Cerebellar cortex (tissue), 1 donor: ENCODE measurements around the gene COL6A2.
"Not testable (repeated sequence)": the region's sequence is repeated elsewhere in the genome, so short reads cannot be mapped to it uniquely, and the experiment has no call there.

Source experiments
- DNase-seq: peaks from one replicate; pipeline ENCODE4 v3.0.0-alpha.2; 2015; ENCODE audit warnings: low spot score

Gene COL6A2

GRCh38 chr21:46079352-46080170, 18.4 kb upstream of the COL6A2 start:
- DNase-seq = no peak

DNA sequence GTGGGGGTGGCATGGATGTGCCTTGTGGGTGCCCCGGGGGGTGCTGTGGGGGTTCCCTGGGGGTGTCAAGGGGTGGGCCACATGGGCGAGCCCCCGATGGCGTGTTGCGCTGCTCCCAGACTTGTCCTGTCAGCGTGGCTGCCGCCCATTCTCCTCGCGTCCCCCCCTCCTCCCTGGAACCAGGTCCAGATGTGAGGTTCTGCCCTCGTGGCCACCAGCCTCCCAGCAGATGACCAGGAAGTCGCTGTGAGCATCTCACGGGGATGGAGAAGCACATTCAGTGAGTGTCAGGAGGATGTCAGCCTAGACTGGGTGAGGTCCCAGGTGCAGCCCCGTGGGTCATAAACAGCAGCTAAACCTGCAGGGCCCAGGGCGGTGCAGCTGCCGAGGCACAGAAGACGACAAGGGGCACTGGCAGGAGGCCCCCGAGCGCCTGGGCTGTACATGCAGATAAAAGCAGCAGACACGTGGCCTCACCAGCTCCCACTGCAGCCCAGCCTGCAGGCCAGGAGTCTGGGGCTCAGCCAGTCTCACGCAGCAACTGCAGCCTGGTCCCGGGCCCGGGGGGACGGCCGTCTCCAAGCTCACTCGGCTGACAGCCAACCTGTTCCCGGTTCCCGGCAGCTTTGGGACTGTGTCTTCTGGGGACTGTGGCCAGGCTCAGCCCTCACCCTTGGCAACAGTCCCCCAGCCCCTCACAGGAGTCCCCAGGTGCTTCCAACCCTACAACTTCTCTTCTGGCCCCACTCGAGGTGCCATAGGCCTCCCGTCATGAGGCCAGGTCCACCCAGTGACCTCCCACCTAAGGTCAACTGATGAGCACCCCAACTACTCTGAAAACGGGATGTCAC, 17.5 kb upstream of the COL6A2 start:
- no peak for DNase-seq

GRCh38 chr21:46081022-46081861, 16.7 kb upstream of the COL6A2 start:
- DNase-seq = no peak

DNA sequence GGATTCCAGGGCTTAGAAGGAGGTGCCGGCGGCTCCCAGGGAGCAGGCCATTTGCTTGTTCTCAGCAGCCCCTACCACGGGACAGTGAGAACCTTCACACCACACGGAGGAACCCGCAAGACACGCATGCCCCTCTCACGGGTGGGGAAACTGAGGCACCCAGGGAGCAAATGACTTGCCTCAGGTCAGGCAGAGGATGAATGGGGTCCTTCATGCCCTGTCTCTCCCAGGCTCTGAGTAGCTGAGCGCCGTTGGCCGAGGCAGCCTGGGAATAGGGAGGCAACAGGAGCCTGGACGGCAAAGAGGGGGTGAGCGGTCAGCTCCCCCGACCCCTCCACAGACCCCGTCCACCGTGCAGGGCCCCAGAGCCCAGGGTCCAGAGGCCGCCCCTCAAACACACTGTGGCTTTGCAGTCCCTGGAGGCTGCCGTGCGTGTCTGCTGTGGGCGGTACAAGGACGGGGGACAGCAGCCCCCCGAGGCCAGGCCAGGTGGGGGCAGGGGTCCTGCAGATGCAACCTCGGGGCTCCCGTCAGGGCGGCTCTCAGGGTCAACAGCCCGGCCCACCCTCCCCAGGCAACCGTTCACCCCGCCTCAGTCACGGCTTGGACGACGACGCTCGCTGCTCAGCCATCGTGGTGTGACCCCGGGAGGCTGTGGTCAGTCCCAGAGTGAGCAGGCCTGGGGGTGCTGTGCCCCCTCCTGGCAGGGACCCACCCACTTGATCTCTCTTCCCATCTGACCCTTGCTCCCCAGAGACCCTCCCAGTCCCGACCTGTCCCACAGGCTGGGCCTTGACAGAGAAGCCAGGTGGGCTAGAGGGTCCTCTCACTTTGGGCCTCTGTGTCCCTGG, 15.8 kb upstream of the COL6A2 start:
- no peak for DNase-seq

GRCh38 chr21:46082713-46082962, 15.3 kb upstream of the COL6A2 start:
- DNase-seq = no peak

GRCh38 chr21:46082963-46083790, 14.7 kb upstream of the COL6A2 start:
- DNase-seq = no peak

- no peak for DNase-seq
Measured at GRCh38 chr21:46083791-46084561, 13.9 kb upstream of the COL6A2 start.

DNA sequence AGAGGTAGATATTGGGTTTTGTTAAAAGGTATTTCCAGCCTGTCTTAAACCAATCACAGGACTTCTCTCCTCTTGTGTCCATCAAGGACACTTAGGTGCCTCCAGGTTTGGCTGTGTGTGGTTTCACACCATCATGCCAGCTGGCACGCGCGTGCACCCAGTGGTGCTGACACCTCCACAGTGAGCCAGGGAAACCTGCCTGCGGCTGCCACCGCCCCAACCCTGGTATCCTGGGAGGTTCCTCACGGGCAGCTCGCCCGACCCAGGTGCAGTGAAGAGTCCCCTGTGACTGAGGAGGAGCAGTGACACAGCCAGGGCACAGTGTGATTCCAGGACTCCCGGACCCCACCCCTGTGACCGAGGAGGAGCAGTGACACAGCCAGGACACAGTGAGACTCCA, 13.2 kb upstream of the COL6A2 start:
- DNase-seq = no peak

- DNase-seq = not testable (repeated sequence)
Measured at GRCh38 chr21:46085259-46085658, 12.7 kb upstream of the COL6A2 start.

DNA sequence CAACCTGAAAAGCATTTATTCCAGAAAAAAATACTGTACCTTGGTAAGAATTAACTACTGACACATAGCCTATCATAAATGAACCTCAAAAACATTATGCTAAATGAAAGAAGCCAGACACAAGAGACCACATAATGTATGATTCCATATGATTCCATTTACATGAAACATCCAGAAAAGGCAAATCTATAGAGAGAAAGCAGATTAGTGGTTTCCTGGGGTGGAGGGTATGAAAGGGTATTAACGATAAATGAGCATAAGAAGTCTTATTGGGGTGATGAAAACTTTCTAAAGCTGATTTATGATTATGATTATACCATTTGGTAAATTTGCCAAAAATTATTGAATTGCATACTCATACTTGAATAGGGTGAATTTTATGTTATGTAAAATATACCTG, 10.3 kb upstream of the COL6A2 start:
- no peak for DNase-seq

- no peak for DNase-seq
Measured at GRCh38 chr21:46088189-46088588, 9.7 kb upstream of the COL6A2 start.

DNA sequence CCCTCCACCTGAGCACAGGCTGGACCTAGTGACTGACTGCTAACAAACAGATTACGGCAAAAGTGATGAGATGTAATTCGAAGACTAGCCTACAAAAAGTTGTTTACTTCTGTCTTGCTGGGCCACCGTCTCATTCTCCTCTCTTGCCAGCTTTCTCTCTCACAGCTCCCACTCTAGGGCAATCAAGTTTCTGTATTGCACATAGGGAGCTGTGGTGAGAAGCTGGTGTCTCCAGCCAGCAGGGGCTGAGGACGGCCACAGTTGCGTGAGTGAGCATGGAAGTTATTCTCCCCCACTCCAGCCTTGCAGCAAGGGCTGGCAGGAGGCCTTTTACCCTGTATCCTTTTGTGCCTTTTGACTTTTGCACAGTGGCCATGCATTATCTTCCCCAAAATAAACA, 8.6 kb upstream of the COL6A2 start:
- no peak for DNase-seq

- no peak for DNase-seq
Measured at GRCh38 chr21:46091118-46091517, 6.8 kb upstream of the COL6A2 start.

DNA sequence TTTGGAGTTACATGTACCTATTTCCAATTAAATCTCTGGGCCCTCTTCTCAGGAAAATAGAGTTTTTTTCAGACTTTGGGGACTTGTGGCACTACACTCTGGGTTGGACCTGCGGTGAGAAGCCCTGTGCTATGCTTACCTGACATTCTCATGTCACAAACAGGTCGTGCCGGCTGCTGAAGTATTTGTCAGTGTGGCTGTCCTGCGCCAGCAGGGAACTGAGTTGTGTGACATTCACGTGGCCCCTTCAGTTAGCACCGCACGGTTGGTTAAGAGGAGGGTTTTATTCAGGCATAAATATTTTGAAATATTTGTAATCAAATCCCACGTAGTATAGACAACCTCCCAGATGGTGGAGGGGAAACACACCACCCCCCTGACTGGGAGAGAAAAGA, 6.3 kb upstream of the COL6A2 start:
- DNase-seq = no peak

DNA sequence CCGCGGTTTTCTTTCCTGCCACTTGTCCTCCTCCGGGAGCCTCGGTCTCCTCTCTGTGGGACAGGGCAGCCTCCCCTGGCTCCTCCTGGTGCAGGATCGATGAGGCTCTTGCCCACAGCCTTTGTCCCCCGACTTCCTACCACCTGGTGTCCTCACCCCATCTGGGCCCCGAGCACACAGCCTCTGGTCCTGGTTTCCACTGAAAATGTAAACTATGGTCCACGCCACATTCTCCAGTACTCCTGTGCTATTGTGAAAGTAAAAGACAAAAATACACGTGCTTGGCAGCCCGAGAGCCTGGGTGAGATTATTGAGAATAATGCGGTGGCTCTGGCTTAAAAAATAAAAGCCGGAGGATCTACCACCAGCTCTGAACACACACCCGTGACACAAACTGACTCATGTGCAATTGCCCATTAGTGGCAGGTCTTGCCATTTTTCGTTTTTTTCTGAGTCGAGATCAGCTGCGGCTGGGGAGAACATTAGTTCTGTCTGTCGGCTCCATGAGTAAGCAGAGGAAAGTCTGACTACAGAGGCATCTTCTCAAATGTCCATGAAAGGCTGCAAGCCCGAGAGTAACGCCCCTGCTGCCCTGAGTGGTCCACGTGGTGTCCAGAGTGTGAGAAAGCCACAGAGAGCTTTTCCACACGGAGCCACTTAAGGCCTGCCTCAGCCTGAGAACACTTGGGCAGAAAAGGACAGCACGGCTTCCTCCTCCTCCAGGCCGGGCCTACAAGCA, 5.7 kb upstream of the COL6A2 start:
- no peak for DNase-seq

DNA sequence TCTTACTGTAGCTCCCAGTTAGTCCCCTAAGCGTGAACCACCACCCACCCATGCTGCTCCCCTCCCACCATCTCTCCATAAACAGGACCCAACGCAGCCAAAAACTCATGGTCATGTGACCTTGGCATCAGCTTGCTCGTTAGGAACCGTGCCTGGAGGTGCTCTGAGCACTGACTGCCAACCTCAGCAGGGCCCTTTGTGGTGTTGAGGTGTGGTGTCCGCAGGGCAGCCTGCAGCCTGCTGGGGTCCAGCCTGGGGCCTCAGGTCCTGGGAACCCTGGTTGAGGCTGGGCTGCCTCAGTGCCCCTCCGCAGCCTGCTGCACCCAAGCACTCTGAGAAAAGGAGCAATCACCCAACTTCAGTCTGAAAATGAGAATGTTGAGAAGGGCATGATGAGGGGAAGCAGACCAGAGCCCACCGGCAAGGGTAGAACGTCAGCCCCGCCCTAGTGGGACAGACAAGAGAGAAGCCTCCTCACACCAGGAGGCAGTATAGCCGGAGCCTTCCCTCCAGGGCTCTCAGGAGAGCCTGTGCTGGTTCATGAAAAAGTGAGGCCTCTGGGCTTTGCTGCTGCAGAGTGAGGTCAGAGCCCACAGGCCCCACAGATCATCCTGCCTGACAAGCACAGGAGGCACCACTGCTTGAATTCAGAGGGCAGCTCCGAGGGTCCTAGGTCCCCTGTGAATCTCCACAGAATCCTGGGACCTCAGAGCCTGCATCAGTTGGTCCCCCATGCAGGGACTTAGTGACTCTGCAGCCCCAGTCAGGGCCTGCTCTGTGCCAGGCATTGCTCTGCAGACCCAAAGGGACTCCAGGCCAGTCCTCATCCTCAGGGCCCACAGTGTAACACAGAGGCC, 4.9 kb upstream of the COL6A2 start:
- DNase-seq = no peak

GRCh38 chr21:46093668-46094400, 4.1 kb upstream of the COL6A2 start:
- DNase-seq = no peak
